ENCODE measurements around the gene C20orf204.

C20orf204 gene, protein sequence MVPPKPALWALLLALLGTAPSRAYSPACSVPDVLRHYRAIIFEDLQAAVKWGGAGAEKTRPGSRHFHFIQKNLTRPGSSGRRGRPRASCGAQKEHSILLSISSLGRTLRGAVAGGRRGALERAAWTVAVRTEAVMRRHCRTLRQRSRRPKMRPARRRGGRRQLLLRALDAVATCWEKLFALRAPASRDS
- total RNA-seq: 7.3 to 11.8 (median 7.4) reads per million in 3 donors

DNA sequence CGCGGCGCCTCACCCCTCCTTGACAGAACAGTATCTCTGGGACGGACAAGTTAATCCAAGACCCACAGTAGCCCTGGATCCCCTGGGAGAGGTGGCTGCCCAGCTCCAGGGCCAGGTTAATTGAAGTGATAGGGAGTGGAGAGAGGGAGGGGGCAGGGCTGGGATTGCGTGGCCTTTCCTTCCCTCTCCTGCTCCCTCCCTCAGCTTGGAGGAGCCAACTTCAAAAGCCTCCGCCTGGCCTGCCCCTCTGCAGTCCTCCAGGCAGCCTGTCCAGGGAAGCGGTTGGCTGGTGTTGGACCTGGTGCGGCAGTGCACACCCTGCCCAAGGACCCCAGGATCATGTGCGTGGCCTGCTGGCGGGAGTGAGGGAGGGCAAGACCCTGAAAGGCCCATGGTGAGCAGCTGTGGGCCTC lies at the start of gene C20orf204:
Gene C20orf204 (plus strand): TSS at position 250 of the 413 bp plus-strand sequence. CDS start 142 bp downstream, at position 392.
- peaks cover 65% of the 10 kb centered on the region for H3K4me1 ChIP-seq (ENCODE audit: control insufficient read depth, insufficient read depth, low read length, poor library complexity, severe bottlenecking)
- H3K36me3 ChIP-seq (ENCODE audit: control insufficient read depth, insufficient read depth, low read length): peaks cover 21% of the 10 kb centered on the region
- peak within 1 kb of the TSS; percentile 53 for H3K27ac ChIP-seq (ENCODE audit: insufficient read depth, low read length, poor library complexity, severe bottlenecking)
- no peak within 1 kb of the TSS for H3K4me3 ChIP-seq (ENCODE audit: insufficient read depth, low read depth, low read length, poor library complexity, severe bottlenecking)
- H3K27me3 ChIP-seq (replicated peaks; ENCODE audit: control insufficient read depth, insufficient read depth, low read length, poor library complexity, severe bottlenecking): no peaks in the 10 kb centered on the region
- no peaks in the 10 kb centered on the region for H3K9me3 ChIP-seq (ENCODE audit: control insufficient read depth, low read length)
- DNase-seq: no peak

DNA sequence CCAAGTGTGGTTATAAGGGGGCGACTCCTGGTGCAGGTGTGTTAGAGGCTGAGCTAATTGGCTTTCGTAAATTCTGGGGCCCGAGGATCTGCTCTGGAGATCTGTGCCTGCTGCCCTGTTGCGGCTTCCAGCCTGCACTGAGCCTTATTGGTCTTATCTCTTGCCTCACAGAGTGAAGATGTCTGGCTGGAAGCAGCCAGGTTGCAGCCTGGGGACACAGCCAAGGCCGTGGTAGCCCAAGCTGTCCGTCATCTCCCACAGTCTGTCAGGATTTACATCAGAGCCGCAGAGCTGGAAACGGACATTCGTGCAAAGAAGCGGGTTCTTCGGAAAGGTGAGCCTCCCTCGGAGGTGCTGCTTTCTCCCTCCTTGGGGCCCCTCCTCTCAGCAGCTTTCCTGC lies 35.1 kb upstream of the C20orf204 start:
- H3K4me1 ChIP-seq (ENCODE audit: control insufficient read depth, insufficient read depth, low read length, poor library complexity, severe bottlenecking): no peaks in the 10 kb centered on the region
- H3K4me3 ChIP-seq (ENCODE audit: insufficient read depth, low read depth, low read length, poor library complexity, severe bottlenecking): no peak overlapping the region
- H3K27me3 ChIP-seq (replicated peaks; ENCODE audit: control insufficient read depth, insufficient read depth, low read length, poor library complexity, severe bottlenecking): no peaks in the 10 kb centered on the region
- peaks cover 72% of the 10 kb centered on the region for H3K36me3 ChIP-seq (ENCODE audit: control insufficient read depth, insufficient read depth, low read length)
- no peak for DNase-seq
- no peak overlapping the region for H3K27ac ChIP-seq (ENCODE audit: insufficient read depth, low read length, poor library complexity, severe bottlenecking)
- H3K9me3 ChIP-seq (ENCODE audit: control insufficient read depth, low read length): no peaks in the 10 kb centered on the region

DNA sequence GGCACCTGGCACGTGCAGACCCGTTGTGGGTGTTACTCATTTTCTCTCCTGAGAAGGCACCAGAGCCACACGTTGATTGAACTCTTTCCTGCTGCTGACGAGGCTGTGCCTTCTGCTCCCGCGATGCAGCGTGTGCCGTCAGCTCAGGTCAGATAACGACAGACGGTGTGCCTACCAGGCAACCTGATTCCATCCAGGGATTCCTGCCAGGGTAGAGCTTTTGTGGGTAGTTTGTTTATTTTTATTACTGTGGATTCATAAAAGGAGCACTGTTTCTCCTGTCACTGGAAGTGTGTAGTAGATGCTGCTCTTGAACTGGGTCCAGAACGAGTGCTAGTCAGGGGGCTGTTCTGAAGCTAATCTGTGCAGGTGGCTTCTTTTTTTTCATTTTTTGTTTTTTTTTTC lies 34.4 kb upstream of the C20orf204 start:
- DNase-seq: no peak
- no peaks in the 10 kb centered on the region for H3K27me3 ChIP-seq (replicated peaks; ENCODE audit: control insufficient read depth, insufficient read depth, low read length, poor library complexity, severe bottlenecking)
- H3K9me3 ChIP-seq (ENCODE audit: control insufficient read depth, low read length): no peaks in the 10 kb centered on the region
- H3K4me1 ChIP-seq (ENCODE audit: control insufficient read depth, insufficient read depth, low read length, poor library complexity, severe bottlenecking): no peaks in the 10 kb centered on the region
- H3K36me3 ChIP-seq (ENCODE audit: control insufficient read depth, insufficient read depth, low read length): peaks cover 70% of the 10 kb centered on the region
- no peak overlapping the region for H3K4me3 ChIP-seq (ENCODE audit: insufficient read depth, low read depth, low read length, poor library complexity, severe bottlenecking)
- H3K27ac ChIP-seq (ENCODE audit: insufficient read depth, low read length, poor library complexity, severe bottlenecking): no peak overlapping the region

DNA sequence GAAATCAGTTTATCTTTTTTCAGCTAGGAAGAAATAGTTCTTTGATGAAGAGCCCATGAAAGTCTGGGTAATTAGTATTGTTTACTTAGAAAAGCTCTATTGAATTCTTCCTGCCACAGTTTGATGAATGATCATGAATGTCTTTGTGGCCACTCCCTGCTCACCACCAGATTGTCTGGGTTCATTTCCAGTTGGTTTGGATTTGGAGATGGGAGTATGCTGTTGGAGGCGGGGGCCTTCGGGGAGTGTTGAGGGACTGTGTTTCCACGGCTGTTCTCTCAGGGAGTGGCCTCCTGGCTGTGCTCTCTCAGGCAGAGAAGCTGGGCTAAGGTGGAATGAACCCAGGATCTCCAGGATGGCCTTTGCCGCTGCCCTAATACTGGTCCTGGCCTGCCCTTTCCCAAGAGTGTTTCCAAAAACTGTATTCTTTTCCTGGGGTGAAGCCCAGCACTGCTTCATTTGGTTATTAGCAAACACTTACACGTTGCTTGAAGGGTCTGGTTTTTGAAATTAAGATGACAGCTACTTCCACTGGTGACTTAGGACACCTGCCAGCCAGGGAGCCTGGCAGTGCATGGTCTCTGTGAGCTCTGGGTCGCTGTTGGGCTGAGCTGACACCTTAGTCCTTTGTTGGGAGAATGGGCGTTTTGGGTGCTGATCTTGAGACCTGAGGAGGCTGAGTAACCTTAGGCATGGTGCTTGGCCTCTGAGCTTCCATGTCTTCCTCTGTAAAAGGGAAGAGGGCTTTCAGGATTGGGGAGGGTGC lies 31.8 kb upstream of the C20orf204 start:
- peaks cover 85% of the 10 kb centered on the region for H3K36me3 ChIP-seq (ENCODE audit: control insufficient read depth, insufficient read depth, low read length)
- DNase-seq: no peak
- H3K4me3 ChIP-seq (ENCODE audit: insufficient read depth, low read depth, low read length, poor library complexity, severe bottlenecking): no peak overlapping the region
- no peaks in the 10 kb centered on the region for H3K4me1 ChIP-seq (ENCODE audit: control insufficient read depth, insufficient read depth, low read length, poor library complexity, severe bottlenecking)
- H3K9me3 ChIP-seq (ENCODE audit: control insufficient read depth, low read length): peaks cover 3% of the 10 kb centered on the region
- H3K27ac ChIP-seq (ENCODE audit: insufficient read depth, low read length, poor library complexity, severe bottlenecking): no peak overlapping the region
- H3K27me3 ChIP-seq (replicated peaks; ENCODE audit: control insufficient read depth, insufficient read depth, low read length, poor library complexity, severe bottlenecking): no peaks in the 10 kb centered on the region

DNA sequence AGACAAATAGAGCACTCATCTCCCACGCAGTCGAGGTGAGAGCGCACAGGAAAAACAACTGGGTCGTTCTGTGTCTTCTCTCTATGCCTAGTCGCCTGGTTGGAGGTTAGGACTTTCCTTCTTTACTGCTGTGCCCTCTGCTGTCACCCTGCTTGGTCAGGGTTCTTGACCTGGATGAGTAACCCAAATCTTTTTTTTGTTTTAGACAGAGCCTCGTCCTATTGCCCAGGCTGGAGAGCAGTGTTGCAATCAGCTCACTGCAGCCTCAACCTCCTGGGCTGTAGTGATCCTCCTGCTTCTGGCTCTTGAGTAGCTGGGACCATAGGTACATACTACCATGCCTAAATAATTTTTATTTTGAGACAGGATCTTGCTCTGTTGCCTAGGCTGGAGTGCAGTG lies 30.6 kb upstream of the C20orf204 start:
- no peaks in the 10 kb centered on the region for H3K27me3 ChIP-seq (replicated peaks; ENCODE audit: control insufficient read depth, insufficient read depth, low read length, poor library complexity, severe bottlenecking)
- H3K36me3 ChIP-seq (ENCODE audit: control insufficient read depth, insufficient read depth, low read length): peaks cover 86% of the 10 kb centered on the region
- no peak overlapping the region for H3K4me3 ChIP-seq (ENCODE audit: insufficient read depth, low read depth, low read length, poor library complexity, severe bottlenecking)
- peaks cover 8% of the 10 kb centered on the region for H3K4me1 ChIP-seq (ENCODE audit: control insufficient read depth, insufficient read depth, low read length, poor library complexity, severe bottlenecking)
- no peak overlapping the region for H3K27ac ChIP-seq (ENCODE audit: insufficient read depth, low read length, poor library complexity, severe bottlenecking)
- DNase-seq: no peak
- H3K9me3 ChIP-seq (ENCODE audit: control insufficient read depth, low read length): peaks cover 12% of the 10 kb centered on the region

DNA sequence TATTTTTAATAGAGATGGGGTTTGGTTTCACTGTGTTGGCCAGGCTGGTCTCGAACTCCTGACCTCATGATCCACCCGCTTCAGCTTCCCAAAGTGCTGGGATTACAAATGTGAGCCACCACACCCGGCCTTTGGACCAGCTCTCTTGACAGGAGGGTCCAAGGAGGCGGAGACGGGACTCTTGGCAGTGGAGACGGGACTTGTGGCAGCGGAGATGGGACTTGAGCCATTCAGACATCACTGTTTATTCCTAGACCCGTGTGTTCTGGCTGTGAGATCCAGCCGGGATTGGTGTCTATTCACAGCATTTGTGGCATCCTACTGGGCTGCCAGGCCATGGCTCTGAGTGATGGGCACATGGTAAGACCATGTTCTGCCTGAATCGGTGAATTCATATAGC lies 29.5 kb upstream of the C20orf204 start:
- peaks cover 18% of the 10 kb centered on the region for H3K4me1 ChIP-seq (ENCODE audit: control insufficient read depth, insufficient read depth, low read length, poor library complexity, severe bottlenecking)
- H3K9me3 ChIP-seq (ENCODE audit: control insufficient read depth, low read length): peaks cover 20% of the 10 kb centered on the region
- H3K27me3 ChIP-seq (replicated peaks; ENCODE audit: control insufficient read depth, insufficient read depth, low read length, poor library complexity, severe bottlenecking): no peaks in the 10 kb centered on the region
- H3K4me3 ChIP-seq (ENCODE audit: insufficient read depth, low read depth, low read length, poor library complexity, severe bottlenecking): no peak overlapping the region
- no peak overlapping the region for H3K27ac ChIP-seq (ENCODE audit: insufficient read depth, low read length, poor library complexity, severe bottlenecking)
- no peak for DNase-seq
- peaks cover 87% of the 10 kb centered on the region for H3K36me3 ChIP-seq (ENCODE audit: control insufficient read depth, insufficient read depth, low read length)

DNA sequence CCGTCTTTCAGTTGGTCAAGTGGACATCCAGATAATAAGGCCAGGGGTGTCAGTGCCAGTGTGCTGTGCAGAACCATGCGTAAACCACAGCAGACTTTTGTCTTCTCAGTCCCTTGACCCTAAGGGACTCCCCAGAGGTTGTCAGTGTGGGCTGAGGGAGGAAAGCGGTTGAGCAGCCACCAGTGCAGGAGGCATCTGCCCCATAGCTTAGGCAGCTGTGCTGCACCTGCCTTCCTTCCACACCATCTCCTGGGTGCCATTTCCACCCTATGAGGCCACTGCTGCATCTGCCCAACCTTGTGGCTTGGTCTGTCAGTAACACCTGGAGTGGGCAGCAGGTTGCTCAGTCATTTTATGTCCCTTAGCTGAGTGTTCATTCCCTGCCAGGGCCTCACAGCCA lies 29.1 kb upstream of the C20orf204 start:
- Histone ChIP-seq H3K9me3 (ENCODE audit: control insufficient read depth, low read length) (peaks cover 20% of the 10 kb centered on the region), H3K36me3 (ENCODE audit: control insufficient read depth, insufficient read depth, low read length) (peaks cover 83% of the 10 kb centered on the region), H3K4me3 (ENCODE audit: insufficient read depth, low read depth, low read length, poor library complexity, severe bottlenecking) (no peak overlapping the region), H3K27me3 (replicated peaks; ENCODE audit: control insufficient read depth, insufficient read depth, low read length, poor library complexity, severe bottlenecking) (no peaks in the 10 kb centered on the region), H3K27ac (ENCODE audit: insufficient read depth, low read length, poor library complexity, severe bottlenecking) (no peak overlapping the region), H3K4me1 (ENCODE audit: control insufficient read depth, insufficient read depth, low read length, poor library complexity, severe bottlenecking) (peaks cover 19% of the 10 kb centered on the region)
- no peak for DNase-seq

DNA sequence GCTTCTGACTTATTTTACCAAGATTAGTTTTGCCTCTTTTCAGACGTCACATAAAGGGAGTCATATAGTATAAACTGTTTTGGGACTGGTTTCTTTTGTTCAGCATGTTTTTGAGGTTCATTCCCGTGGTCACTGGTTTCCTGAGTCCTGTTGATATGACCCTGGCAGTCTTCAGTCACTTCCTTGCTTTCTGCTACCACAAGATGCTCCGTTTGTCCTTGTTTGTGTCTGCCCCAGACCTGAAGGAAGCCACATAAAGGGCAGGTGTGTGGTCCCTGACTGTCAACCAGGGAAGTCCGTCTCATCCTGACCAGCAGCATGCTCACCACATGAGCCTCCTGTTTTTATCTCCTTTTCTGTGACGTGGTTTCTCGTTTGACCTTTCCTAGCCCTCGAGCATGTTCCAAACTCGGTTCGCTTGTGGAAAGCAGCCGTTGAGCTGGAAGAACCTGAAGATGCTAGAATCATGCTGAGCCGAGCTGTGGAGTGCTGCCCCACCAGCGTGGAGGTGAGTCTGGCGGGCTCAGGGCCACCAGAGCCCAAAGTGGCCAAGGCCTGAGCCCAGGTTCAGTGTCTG lies 26.1 kb upstream of the C20orf204 start:
- no peak overlapping the region for H3K4me3 ChIP-seq (ENCODE audit: insufficient read depth, low read depth, low read length, poor library complexity, severe bottlenecking)
- H3K27me3 ChIP-seq (replicated peaks; ENCODE audit: control insufficient read depth, insufficient read depth, low read length, poor library complexity, severe bottlenecking): no peaks in the 10 kb centered on the region
- peaks cover 27% of the 10 kb centered on the region for H3K4me1 ChIP-seq (ENCODE audit: control insufficient read depth, insufficient read depth, low read length, poor library complexity, severe bottlenecking)
- H3K9me3 ChIP-seq (ENCODE audit: control insufficient read depth, low read length): peaks cover 20% of the 10 kb centered on the region
- peak overlapping the region; percentile 12 for H3K27ac ChIP-seq (ENCODE audit: insufficient read depth, low read length, poor library complexity, severe bottlenecking)
- peaks cover 73% of the 10 kb centered on the region for H3K36me3 ChIP-seq (ENCODE audit: control insufficient read depth, insufficient read depth, low read length)
- no peak for DNase-seq

DNA sequence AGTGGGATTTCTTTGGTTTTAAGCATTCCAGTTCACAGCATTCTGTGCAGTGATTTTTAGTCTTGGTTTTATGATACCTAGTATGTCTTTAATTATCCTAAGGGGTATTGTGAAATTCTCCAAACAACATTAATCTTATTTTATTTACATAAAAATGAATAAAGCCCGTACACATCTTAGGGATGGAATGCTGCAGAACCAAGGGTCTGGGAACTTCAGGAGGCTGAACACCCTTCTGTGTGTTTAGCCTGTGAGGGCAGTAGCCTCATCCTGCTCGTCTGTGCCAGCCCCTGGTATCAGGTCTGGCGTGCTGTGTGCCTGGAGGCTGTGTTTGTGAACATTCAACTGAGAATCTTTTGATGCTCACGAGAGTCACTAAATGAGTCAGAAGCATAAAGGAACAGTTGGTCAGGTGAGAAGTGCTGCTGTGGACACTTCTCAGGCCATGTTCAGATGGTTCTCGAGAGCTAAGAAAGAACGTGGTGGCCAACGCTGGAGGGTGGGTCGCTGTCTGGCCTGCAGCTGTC lies 25.2 kb upstream of the C20orf204 start:
- no peaks in the 10 kb centered on the region for H3K27me3 ChIP-seq (replicated peaks; ENCODE audit: control insufficient read depth, insufficient read depth, low read length, poor library complexity, severe bottlenecking)
- H3K4me3 ChIP-seq (ENCODE audit: insufficient read depth, low read depth, low read length, poor library complexity, severe bottlenecking): peak overlapping the region; percentile 25
- no peak for DNase-seq
- H3K36me3 ChIP-seq (ENCODE audit: control insufficient read depth, insufficient read depth, low read length): peaks cover 73% of the 10 kb centered on the region
- H3K4me1 ChIP-seq (ENCODE audit: control insufficient read depth, insufficient read depth, low read length, poor library complexity, severe bottlenecking): peaks cover 27% of the 10 kb centered on the region
- H3K27ac ChIP-seq (ENCODE audit: insufficient read depth, low read length, poor library complexity, severe bottlenecking): no peak overlapping the region
- H3K9me3 ChIP-seq (ENCODE audit: control insufficient read depth, low read length): peaks cover 20% of the 10 kb centered on the region

DNA sequence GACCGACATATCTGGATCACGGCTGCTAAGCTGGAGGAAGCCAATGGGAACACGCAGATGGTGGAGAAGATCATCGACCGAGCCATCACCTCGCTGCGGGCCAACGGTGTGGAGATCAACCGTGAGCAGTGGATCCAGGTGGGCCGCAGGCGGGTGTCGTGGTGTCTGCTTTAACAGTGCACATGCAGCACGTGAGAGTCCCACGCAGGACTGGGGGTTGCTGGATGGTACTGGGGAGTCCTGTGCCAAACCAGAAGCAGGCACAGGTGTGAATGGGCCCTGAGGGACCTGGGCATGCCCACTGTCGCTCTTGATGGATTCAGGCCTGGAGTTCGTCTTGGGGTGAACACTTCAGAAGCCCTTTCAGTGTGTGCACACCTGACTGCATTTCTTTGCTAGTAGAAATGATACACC lies 24.6 kb upstream of the C20orf204 start:
- Histone ChIP-seq H3K9me3 (ENCODE audit: control insufficient read depth, low read length) (peaks cover 20% of the 10 kb centered on the region), H3K4me3 (ENCODE audit: insufficient read depth, low read depth, low read length, poor library complexity, severe bottlenecking) (peak overlapping the region; percentile 25), H3K27ac (ENCODE audit: insufficient read depth, low read length, poor library complexity, severe bottlenecking) (peak overlapping the region; percentile 25), H3K4me1 (ENCODE audit: control insufficient read depth, insufficient read depth, low read length, poor library complexity, severe bottlenecking) (peaks cover 27% of the 10 kb centered on the region), H3K27me3 (replicated peaks; ENCODE audit: control insufficient read depth, insufficient read depth, low read length, poor library complexity, severe bottlenecking) (no peaks in the 10 kb centered on the region), H3K36me3 (ENCODE audit: control insufficient read depth, insufficient read depth, low read length) (peaks cover 71% of the 10 kb centered on the region)
- DNase-seq: no peak

Measured in effector memory CD4-positive, alpha-beta T cell (primary cell).